SK-N-SH treated with all-trans-retinoic acid at 6 μM for 48 hours (cell line): Measurements from ENCODE around the gene BABAM1.
A peak's percentile ranks its signal among the peaks of the same experiment; 100 is the strongest.

Source experiments
- ATAC-seq: fragments of 200-7000 bp; cut with Tn5 transposase; 3 replicates; pipeline ENCODE4 v1.9.1; 2020; ENCODE audit warnings: mild to moderate bottlenecking, moderate library complexity
- ARNTL ChIP-seq: fragments of 450-650 bp; formaldehyde crosslinking; IDR thresholded peaks from 2 replicates; pipeline ENCODE4 v1.5.0; 2020; ENCODE audit warnings: low read depth, mild to moderate bottlenecking, moderate library complexity, borderline replicate concordance
- BACH2 ChIP-seq: fragments of 250-450 bp; sonication (Bioruptor Pico); IDR thresholded peaks from 2 replicates; pipeline ENCODE4 v1.9.0; 2021; ENCODE audit warnings: mild to moderate bottlenecking, borderline replicate concordance
- CSDC2 ChIP-seq: fragments of 250-450 bp; sonication (Bioruptor Pico); IDR thresholded peaks from 2 replicates; pipeline ENCODE4 v1.5.0; 2020; ENCODE audit warnings: mild to moderate bottlenecking, moderate library complexity
- ESRRG ChIP-seq: fragments of 250-450 bp; sonication (Bioruptor Pico); IDR thresholded peaks from 2 replicates; pipeline ENCODE4 v1.6.1; 2021; ENCODE audit warnings: mild to moderate bottlenecking
- GLIS3 ChIP-seq: fragments of 250-450 bp; sonication (Bioruptor Pico); IDR thresholded peaks from 2 replicates; pipeline ENCODE4 v1.5.0; 2020; ENCODE audit warnings: mild to moderate bottlenecking, moderate library complexity
- ISL1 ChIP-seq: fragments of 250-450 bp; sonication (Bioruptor Pico); IDR thresholded peaks from 2 replicates; pipeline ENCODE4 v2.1.2; 2022; ENCODE audit warnings: mild to moderate bottlenecking, moderate library complexity
- OSR1 ChIP-seq: fragments of 250-450 bp; sonication (Bioruptor Pico); IDR thresholded peaks from 2 replicates; pipeline ENCODE4 v1.8.0; 2022; ENCODE audit warnings: moderate library complexity, mild to moderate bottlenecking, inconsistent platforms
- PPARA ChIP-seq: fragments of 250-450 bp; sonication (Bioruptor Pico); IDR thresholded peaks from 2 replicates; pipeline ENCODE4 v1.5.0; 2020; ENCODE audit warnings: mild to moderate bottlenecking, borderline replicate concordance
- RARB ChIP-seq: fragments of 250-450 bp; sonication (Bioruptor Pico); IDR thresholded peaks from 2 replicates; pipeline ENCODE4 v1.8.0; 2021; ENCODE audit warnings: mild to moderate bottlenecking, moderate library complexity
- TOX ChIP-seq: fragments of 250-450 bp; sonication (Bioruptor Pico); IDR thresholded peaks from 2 replicates; pipeline ENCODE4 v1.8.0; 2021; ENCODE audit warnings: mild to moderate bottlenecking, moderate library complexity, borderline replicate concordance
- ZC3H10 ChIP-seq: fragments of 250-450 bp; sonication (Bioruptor Pico); IDR thresholded peaks from 2 replicates; pipeline ENCODE4 v1.5.1; 2021; ENCODE audit warnings: mild to moderate bottlenecking, moderate library complexity
- ZFP3 ChIP-seq: fragments of 250-450 bp; sonication (Bioruptor Pico); IDR thresholded peaks from 2 replicates; pipeline ENCODE4 v1.5.0; 2020; ENCODE audit warnings: mild to moderate bottlenecking, moderate library complexity
- ZFP30 ChIP-seq: fragments of 450-650 bp; formaldehyde crosslinking; IDR thresholded peaks from 2 replicates; pipeline ENCODE4 v1.5.0; 2022; ENCODE audit warnings: mild to moderate bottlenecking, moderate library complexity
- ZNF565 ChIP-seq: fragments of 450-650 bp; formaldehyde crosslinking; conservative IDR thresholded peaks from 2 replicates; pipeline ENCODE4 v1.5.0; 2020; ENCODE audit warnings: low read depth, mild to moderate bottlenecking, moderate library complexity
- ZNF8 ChIP-seq: fragments of 450-650 bp; formaldehyde crosslinking; IDR thresholded peaks from 2 replicates; pipeline ENCODE4 v1.5.0; 2020; ENCODE audit warnings: mild to moderate bottlenecking, moderate library complexity
- TF ChIP-seq, protein P1 (sequence below): fragments of 250-450 bp; sonication (Bioruptor Pico); IDR thresholded peaks from 2 replicates; pipeline ENCODE4 v1.5.1; 2021; ENCODE audit warnings: mild to moderate bottlenecking, moderate library complexity
- TF ChIP-seq, protein P2 (sequence below): fragments of 250-450 bp; sonication (Bioruptor Pico); IDR thresholded peaks from 2 replicates; pipeline ENCODE4 v1.8.0; 2020; ENCODE audit warnings: mild to moderate bottlenecking, moderate library complexity, borderline replicate concordance
- TF ChIP-seq, protein P3 (sequence below): fragments of 250-450 bp; sonication (Bioruptor Pico); IDR thresholded peaks from 2 replicates; pipeline ENCODE4 v1.8.0; 2021; ENCODE audit warnings: low read depth, mild to moderate bottlenecking, moderate library complexity, borderline replicate concordance
- TF ChIP-seq, protein P4 (sequence below): fragments of 250-450 bp; sonication (Bioruptor Pico); IDR thresholded peaks from 2 replicates; pipeline ENCODE4 v1.5.1; 2020; ENCODE audit warnings: low read depth, mild to moderate bottlenecking, moderate library complexity

BABAM1 gene

GRCh38 chr19:17275441-17276175, 8.4 kb downstream of the BABAM1 start (continued):
- TF ChIP-seq RARB (CRISPR knock-in tag) (no peak), GLIS3 (CRISPR knock-in tag) (no peak), ARNTL (CRISPR knock-in tag) (no peak), OSR1 (CRISPR knock-in tag) (no peak), ZFP30 (no peak), CSDC2 (CRISPR knock-in tag) (no peak), ESRRG (CRISPR knock-in tag) (no peak)

- no peak for ATAC-seq
- TF ChIP-seq, protein P1, sequence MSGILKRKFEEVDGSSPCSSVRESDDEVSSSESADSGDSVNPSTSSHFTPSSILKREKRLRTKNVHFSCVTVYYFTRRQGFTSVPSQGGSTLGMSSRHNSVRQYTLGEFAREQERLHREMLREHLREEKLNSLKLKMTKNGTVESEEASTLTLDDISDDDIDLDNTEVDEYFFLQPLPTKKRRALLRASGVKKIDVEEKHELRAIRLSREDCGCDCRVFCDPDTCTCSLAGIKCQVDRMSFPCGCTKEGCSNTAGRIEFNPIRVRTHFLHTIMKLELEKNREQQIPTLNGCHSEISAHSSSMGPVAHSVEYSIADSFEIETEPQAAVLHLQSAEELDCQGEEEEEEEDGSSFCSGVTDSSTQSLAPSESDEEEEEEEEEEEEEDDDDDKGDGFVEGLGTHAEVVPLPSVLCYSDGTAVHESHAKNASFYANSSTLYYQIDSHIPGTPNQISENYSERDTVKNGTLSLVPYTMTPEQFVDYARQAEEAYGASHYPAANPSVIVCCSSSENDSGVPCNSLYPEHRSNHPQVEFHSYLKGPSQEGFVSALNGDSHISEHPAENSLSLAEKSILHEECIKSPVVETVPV (CRISPR knock-in tag) = no peak
- no peak for TF ChIP-seq ZNF565
- TF ChIP-seq BACH2 (CRISPR knock-in tag) = no peak
- TF ChIP-seq, protein P2, sequence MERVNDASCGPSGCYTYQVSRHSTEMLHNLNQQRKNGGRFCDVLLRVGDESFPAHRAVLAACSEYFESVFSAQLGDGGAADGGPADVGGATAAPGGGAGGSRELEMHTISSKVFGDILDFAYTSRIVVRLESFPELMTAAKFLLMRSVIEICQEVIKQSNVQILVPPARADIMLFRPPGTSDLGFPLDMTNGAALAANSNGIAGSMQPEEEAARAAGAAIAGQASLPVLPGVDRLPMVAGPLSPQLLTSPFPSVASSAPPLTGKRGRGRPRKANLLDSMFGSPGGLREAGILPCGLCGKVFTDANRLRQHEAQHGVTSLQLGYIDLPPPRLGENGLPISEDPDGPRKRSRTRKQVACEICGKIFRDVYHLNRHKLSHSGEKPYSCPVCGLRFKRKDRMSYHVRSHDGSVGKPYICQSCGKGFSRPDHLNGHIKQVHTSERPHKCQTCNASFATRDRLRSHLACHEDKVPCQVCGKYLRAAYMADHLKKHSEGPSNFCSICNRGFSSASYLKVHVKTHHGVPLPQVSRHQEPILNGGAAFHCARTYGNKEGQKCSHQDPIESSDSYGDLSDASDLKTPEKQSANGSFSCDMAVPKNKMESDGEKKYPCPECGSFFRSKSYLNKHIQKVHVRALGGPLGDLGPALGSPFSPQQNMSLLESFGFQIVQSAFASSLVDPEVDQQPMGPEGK (CRISPR knock-in tag) = no peak
- TF ChIP-seq ISL1 (CRISPR knock-in tag) = no peak
- TF ChIP-seq ZC3H10 (CRISPR knock-in tag) = no peak
- TF ChIP-seq ZFP30 = no peak
- TF ChIP-seq, protein P3, sequence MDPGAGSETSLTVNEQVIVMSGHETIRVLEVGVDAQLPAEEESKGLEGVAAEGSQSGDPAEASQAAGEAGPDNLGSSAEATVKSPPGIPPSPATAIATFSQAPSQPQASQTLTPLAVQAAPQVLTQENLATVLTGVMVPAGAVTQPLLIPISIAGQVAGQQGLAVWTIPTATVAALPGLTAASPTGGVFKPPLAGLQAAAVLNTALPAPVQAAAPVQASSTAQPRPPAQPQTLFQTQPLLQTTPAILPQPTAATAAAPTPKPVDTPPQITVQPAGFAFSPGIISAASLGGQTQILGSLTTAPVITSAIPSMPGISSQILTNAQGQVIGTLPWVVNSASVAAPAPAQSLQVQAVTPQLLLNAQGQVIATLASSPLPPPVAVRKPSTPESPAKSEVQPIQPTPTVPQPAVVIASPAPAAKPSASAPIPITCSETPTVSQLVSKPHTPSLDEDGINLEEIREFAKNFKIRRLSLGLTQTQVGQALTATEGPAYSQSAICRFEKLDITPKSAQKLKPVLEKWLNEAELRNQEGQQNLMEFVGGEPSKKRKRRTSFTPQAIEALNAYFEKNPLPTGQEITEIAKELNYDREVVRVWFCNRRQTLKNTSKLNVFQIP (CRISPR knock-in tag) = no peak
- no peak for TF ChIP-seq ZNF8 (CRISPR knock-in tag)
- TF ChIP-seq PPARA = no peak
- TF ChIP-seq, protein P4, sequence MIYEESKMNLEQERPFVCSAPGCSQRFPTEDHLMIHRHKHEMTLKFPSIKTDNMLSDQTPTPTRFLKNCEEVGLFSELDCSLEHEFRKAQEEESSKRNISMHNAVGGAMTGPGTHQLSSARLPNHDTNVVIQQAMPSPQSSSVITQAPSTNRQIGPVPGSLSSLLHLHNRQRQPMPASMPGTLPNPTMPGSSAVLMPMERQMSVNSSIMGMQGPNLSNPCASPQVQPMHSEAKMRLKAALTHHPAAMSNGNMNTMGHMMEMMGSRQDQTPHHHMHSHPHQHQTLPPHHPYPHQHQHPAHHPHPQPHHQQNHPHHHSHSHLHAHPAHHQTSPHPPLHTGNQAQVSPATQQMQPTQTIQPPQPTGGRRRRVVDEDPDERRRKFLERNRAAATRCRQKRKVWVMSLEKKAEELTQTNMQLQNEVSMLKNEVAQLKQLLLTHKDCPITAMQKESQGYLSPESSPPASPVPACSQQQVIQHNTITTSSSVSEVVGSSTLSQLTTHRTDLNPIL (CRISPR knock-in tag) = no peak
- no peak for TF ChIP-seq ZFP3 (CRISPR knock-in tag)
- TF ChIP-seq ESRRG (CRISPR knock-in tag) = no peak
- TF ChIP-seq TOX = no peak
- no peak for TF ChIP-seq RARB (CRISPR knock-in tag)
- TF ChIP-seq OSR1 (CRISPR knock-in tag) = no peak
Measured at GRCh38 chr19:17279436-17279835, 12.2 kb downstream of the BABAM1 start.

GRCh38 chr19:17281391-17282304, 14.4 kb downstream of the BABAM1 start, which contains the start of gene ANKLE1:
Gene ANKLE1 (plus strand): TSS chr19:17281901. CDS start chr19:17281921, 20 bp downstream.
- TF ChIP-seq, protein P1 (CRISPR knock-in tag) = 0 out of 2 replicates have a peak, but pooled peaks have one; percentile 44
- 0 out of 2 replicates have a peak, but pooled peaks have one; percentile 25 for TF ChIP-seq ESRRG (CRISPR knock-in tag)
- TF ChIP-seq, protein P2 (CRISPR knock-in tag) = no peak
- peak; percentile 73 for ATAC-seq
